ENCODE data around the gene CCDC69.

CCDC69 gene

GRCh38 chr5:151158287-151158661 lies 65.6 kb downstream of the CCDC69 start:
- DNase-seq = no peak

- peak; percentile 58 to 67 for DNase-seq
Observed at GRCh38 chr5:151157426-151158286, 66.2 kb downstream of the CCDC69 start, which contains the start of gene ANXA6. TSS of gene ANXA6 (minus strand) at chr5:151157779. CDS start at chr5:151147901, 9,878 bp downstream.

- no peak for DNase-seq
Observed at GRCh38 chr5:151156507-151157420, 67.1 kb downstream of the CCDC69 start.

- no peak for DNase-seq
Observed at GRCh38 chr5:151155775-151156506, 68.0 kb downstream of the CCDC69 start.

- no peak for DNase-seq
Observed at GRCh38 chr5:151154931-151155774, 68.7 kb downstream of the CCDC69 start.

- no peak for DNase-seq
Observed at GRCh38 chr5:151153766-151154272, 70.1 kb downstream of the CCDC69 start.

GRCh38 chr5:151153300-151153699 lies 70.6 kb downstream of the CCDC69 start:
- no peak for DNase-seq

- peak; percentile 53 to 58 for DNase-seq
Observed at GRCh38 chr5:151151793-151152192, 72.1 kb downstream of the CCDC69 start.

- no peak for DNase-seq
Observed at GRCh38 chr5:151151263-151151660, 72.6 kb downstream of the CCDC69 start.

GRCh38 chr5:151150471-151151262 lies 73.2 kb downstream of the CCDC69 start:
- peak; percentile 41 to 44 for DNase-seq

- no peak for DNase-seq
Observed at GRCh38 chr5:151148583-151148982, 75.3 kb downstream of the CCDC69 start.

- DNase-seq = no peak
Observed at GRCh38 chr5:151147033-151147432, 76.9 kb downstream of the CCDC69 start.

GRCh38 chr5:151146061-151146460 lies 77.8 kb downstream of the CCDC69 start:
- no peak for DNase-seq

- DNase-seq = no peak
Observed at GRCh38 chr5:151144922-151145321, 79.0 kb downstream of the CCDC69 start.

GRCh38 chr5:151144275-151144674 lies 79.6 kb downstream of the CCDC69 start:
- DNase-seq = no peak

- DNase-seq = no peak
Observed at GRCh38 chr5:151143645-151144044, 80.2 kb downstream of the CCDC69 start.

- no peak for DNase-seq
Observed at GRCh38 chr5:151142933-151143332, 81.0 kb downstream of the CCDC69 start.

- peak in 1 of 2 donors; percentile 36 for DNase-seq
Observed at GRCh38 chr5:151141535-151141934, 82.4 kb downstream of the CCDC69 start.

GRCh38 chr5:151140686-151141459 lies 83.0 kb downstream of the CCDC69 start:
- no peak for DNase-seq

GRCh38 chr5:151139646-151140045 lies 84.2 kb downstream of the CCDC69 start:
- no peak for DNase-seq

Data from stimulated activated CD4-positive, alpha-beta T cell treated with anti-CD3 and anti-CD28 coated beads, Interleukin-2, amount 100 ng/mL, for 48 hours (primary cell).